GM19438 (cell line): ENCODE measurements around the gene NDUFS3.
"Not testable (repeated sequence)": the region's sequence is repeated elsewhere in the genome, so short reads cannot be mapped to it uniquely, and the experiment has no call there.

Experiments used
- ATAC-seq: cut with Tn5 transposase; IDR thresholded peaks from one replicate; pipeline ENCODE4 v1.9.1; 2021; ENCODE audit warnings: low read depth; ENCODE audit not compliant: unreplicated experiment

NDUFS3 gene

GRCh38 chr11:47557004-47557403 is 21.9 kb upstream of the NDUFS3 start:
- ATAC-seq = not testable (repeated sequence)

GRCh38 chr11:47558695-47559094 is 20.2 kb upstream of the NDUFS3 start:
- no peak for ATAC-seq

- no peak for ATAC-seq
Measured at GRCh38 chr11:47560426-47560825, 18.4 kb upstream of the NDUFS3 start.

DNA sequence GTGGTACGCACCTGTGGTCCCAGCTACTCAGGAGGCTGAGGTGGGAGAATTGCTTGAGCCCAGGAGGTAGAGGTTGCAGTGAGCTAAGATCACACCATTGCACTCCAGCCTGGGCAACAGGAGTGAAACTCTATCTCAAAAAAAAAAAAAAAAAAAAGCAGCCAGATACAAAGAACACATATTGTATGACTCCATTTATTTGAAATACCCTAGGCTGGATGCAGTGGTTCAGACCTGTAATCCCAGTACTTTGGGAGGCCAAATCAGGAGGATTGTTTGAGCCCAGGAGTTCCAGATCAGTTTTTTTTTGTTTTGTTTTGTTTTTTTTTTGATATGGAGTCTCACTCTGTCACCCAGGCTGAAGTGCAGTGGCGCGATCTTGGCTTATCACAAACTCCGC is 16.5 kb upstream of the NDUFS3 start:
- not testable (repeated sequence) for ATAC-seq

DNA sequence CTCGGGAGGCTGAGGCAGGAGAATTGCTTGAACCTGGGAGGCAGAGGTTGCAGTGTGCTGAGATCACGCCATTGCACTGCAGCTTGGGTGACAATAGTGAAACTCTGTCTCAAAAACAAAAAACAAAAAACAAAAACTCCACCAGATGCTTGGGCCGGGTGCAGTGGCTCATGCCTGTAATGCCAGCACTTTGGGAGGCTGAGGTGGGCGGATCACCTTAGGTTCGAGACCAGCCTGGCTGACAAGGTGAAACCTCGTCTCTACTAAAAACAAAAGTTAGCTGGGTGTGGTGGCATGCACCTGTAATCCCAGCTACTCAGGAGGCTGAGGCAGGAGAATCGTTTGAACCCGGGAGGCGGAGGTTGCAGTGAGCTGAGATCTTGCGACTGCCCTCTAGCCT is 14.5 kb upstream of the NDUFS3 start:
- ATAC-seq = not testable (repeated sequence)

DNA sequence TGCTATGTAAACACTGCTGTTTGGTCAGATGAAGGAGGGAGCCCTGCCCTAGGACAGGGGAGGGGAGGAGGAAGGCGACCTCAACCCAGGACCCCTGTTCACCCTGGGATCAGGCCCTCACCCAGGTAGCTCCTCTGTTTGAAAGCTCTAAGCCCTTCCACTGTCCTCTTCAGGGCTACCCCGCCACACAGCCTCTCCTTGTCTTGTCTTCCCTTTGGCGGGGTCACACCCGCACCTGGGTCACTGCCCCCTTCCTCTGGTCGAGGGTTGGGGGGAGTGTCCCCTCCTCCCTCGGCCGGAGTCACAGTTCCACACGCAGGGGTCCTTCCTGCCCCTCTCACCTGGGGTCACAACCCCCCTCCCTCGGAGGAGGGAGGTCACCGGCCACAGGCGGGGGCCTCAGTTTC is 13.9 kb upstream of the NDUFS3 start:
- ATAC-seq = peak; percentile 21

- peak; percentile 83 for ATAC-seq
Measured at GRCh38 chr11:47565340-47566148, 13.3 kb upstream of the NDUFS3 start, which contains the start of gene PTPMT1. Gene PTPMT1 (plus strand): TSS chr11:47565599. CDS start chr11:47565623, 24 bp downstream.

DNA sequence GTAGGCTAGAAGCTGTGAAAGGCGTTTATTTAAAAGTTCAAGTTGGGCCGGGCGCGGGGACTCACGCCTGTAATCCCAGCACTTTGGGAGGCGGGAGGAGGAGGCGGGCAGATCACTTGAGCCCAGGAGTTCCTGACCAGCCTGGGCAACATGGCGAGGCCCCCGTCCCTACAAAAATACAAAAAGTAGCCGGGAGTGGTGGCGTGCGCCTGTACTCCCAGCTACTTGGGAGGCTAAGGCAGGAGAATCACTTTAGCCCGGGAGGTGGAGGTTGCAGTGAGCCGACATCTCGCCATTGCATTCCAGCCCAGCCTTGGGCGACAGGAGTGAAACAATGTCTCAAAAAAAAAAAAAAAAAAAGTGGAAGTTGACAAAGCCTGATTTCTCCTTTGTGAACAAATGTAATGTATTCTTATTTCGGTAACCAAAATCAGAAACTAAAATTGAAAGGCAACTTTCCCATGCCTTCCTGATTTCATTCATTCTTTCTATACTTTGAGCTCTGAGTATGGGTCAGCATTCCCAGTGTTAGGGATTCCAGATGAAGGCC is 12.7 kb upstream of the NDUFS3 start:
- ATAC-seq = no peak

DNA sequence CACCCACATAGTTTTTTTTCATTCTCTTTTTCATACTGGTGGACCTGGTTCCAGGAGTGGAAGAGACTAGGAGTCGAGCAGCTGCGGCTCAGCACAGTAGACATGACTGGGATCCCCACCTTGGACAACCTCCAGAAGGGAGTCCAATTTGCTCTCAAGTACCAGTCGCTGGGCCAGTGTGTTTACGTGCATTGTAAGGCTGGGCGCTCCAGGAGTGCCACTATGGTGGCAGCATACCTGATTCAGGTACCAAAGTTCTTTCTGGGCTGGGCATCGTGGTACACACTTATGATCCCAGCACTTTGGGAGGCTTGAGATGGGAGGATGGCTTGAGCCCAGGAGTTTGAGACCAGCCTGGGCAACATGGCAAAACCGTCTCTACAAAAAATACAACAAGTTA is 9.2 kb upstream of the NDUFS3 start:
- no peak for ATAC-seq

- no peak for ATAC-seq
Measured at GRCh38 chr11:47570651-47571356, 8.1 kb upstream of the NDUFS3 start.

DNA sequence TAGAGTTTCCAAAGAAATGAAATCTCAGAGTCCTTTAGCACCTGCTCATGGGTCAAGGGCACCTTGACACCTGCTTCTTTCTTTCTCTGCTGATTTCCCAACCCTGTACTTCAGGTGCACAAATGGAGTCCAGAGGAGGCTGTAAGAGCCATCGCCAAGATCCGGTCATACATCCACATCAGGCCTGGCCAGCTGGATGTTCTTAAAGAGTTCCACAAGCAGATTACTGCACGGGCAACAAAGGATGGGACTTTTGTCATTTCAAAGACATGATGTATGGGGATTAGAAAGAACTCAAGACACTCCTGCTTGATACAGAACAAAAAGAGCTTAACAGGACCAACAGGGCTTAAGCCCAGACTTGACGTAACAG is 7.5 kb upstream of the NDUFS3 start:
- ATAC-seq = no peak

DNA sequence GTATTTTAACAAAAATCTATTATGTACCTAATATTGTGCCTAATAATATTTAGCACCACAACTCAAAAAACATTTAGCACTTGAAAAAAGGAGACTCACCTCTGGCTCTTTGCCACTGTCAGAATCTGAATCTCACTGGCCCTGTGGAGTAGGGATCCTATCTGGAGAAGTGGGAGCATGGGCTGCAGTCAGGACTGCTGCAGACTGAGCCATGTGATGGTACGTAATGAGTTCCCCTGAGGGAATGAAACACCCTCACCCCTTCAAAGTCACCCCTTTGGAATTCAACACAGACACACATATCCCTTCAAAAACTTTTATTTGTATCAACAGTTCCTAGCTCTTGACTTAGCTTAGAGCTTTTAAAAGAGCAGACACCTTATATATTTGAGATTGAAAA is 7.0 kb upstream of the NDUFS3 start:
- no peak for ATAC-seq

DNA sequence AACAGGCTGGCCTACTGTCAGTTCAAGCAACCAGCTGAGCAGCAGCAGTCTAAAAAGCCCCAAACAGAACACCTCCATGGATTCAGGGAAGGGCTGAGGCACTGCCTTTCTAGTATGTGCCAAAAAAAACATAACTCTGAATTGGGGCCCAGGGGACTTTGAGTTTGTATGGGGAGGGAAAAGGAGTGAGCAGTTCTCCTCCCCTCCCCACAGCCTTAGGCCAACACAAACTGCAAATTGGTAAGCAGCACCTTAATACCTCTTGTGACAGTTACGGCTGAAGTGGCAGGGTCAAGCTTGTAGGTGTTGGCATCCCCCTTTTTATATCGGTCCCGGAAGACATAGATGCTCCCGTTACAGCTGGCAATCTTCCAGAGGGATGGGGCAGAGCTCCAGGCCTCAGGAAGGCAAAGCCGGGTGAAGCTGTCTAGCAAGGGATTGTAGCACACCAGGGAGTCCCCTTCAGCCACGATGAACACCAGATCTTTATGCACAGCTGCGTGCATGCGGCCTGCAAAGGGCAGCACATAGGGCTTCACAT is 6.1 kb upstream of the NDUFS3 start:
- ATAC-seq = no peak

GRCh38 chr11:47573321-47573720 is 5.6 kb upstream of the NDUFS3 start:
- no peak for ATAC-seq

GRCh38 chr11:47577460-47578041 is 1.3 kb upstream of the NDUFS3 start:
- no peak for ATAC-seq

DNA sequence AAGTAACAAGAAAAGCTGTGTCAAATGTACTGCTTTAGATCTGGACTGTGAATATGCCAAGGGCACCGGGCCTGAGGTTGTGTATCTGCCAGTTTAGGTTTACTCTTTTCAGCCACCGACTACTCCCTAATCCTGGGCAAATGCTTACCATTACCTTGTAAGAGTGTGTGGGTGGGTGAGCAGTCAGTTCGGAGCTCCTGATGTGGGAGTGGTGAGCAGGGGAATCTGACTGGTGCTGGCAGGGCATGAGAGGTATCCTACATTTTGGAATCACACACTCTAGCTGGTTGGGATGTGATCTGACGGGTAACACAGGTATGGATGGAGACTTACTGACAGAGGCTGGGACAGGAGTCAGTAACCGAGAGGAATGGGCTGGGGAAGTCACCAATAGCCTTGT is 5.0 kb downstream of the NDUFS3 start:
- ATAC-seq = no peak

DNA sequence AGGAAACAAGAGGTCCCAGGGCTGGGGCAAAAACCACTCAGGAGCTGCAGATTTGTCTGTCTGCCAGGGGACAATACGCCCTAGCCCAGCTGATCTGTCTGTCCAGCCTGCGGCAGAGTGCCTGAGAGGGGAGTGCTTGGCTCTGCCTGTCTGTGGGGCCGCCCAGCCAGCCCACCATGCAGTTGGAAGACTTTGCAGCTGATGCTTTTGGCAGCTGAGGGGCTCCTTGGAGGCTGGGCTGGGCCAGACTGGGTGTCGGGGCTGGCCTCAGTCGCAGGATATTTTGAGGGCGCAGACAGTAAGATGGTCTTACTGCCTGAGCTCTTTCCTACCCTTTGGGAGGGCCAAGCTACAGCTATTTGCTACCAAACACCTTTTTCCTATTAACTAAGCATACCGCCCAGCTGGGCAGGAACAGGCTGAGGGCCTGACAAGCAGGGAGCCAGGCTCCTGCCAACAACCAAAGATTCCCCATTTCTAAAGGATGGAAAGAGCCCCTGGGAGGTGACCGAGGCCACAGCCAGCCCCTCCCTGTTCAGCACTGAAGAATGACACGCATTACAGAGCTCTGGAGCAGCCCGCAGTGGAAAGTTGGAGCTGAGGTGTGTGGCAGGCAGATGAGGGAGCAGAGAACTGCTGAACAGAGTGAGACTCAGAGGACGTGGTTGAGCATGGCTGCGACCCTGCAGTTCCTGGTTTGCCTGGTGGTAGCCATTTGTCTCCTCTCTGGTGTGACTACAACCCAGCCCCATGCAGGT is 7.4 kb downstream of the NDUFS3 start, which contains the start of gene FAM180B:
Gene FAM180B, plus strand, starts transcription at position 581 of the 758 bp plus-strand sequence. Its CDS starts 91 bp downstream, at position 672.
- ATAC-seq = no peak

DNA sequence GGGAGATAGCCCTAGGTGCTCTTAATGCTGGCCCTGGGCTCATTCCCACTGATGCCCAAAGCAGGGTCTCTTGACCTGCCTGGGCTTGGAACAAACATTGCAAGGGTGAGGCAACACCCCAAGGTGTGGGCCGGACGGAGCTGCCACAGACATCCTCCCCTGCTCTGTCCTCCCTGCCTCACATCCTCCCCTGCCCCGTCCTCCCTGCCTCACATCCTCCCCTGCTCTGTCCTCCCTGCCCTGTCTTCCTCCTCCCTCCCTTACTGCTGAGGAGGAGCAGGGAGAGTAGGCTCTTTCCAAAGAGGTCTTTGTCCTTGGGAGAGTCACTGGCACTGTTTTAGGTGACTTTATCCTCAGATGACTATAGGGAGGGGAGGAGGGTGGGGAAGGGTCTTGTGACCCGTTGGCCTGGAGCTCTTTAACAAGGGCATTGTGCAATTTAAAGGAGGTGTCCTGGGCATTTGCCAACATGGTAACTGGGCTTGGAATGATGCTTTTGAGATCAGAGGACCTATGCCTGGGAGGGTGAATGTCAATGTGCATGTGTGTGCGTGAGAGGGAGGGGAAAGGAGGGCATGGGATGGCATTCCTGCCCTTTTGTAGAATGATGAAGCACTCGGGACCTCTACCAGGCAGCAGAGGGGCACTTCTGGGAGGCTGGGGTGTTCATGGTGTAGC is 8.3 kb downstream of the NDUFS3 start:
- no peak for ATAC-seq

DNA sequence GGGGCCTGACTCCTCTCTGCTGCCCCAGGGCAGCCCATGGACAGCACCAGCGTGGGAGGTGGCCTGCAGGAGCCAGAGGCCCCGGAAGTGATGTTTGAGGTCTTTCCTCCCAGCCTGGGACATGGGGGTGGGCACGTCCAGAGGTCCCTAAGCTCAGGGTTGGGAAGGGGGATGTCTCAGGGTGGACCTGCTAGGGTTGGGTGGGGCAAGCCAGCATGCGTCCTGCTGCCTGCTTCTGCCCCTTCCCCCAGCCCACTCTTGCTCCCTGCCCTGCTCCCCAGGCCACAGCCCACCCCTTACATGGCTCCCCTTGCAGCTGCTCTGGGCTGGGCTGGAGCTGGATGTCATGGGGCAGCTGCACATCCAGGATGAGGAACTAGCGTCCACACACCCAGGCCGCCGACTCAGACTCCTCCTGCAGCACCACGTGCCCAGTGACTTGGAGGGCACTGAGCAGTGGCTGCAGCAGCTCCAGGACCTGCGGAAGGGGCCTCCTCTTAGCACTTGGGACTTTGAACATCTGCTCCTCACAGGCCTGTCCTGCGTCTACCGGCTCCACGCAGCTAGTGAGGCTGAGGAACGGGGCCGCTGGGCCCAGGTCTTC is 9.0 kb downstream of the NDUFS3 start:
- ATAC-seq = no peak
